ENCODE data around the gene CNN3.

Gene CNN3

DNA sequence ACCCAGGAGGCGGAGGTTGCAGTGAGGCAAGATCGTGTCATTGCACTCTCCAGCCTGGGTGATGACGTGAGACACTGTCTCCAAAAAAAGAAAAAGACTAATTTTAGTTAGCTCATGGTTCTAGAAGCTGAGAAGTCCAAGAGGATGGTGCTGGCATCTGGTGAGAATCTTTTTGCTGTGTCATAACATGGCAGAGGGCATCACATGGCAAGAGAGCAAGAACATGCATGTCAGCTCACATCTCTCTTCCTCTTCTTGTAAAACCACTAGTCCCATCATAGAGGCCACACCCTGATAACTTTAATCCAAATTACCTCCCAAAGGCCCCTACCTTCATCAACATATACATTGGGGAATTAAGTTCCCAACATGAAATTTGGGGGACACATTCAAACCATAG is 13.8 kb upstream of the CNN3 start:
- peaks cover 12% of the 10 kb centered on the region for H3K27me3 Mint-ChIP-seq (ENCODE audit: low read depth)
- H3K4me3 Mint-ChIP-seq = no peak overlapping the region
- peaks cover 2% of the 10 kb centered on the region for H3K4me1 Mint-ChIP-seq (ENCODE audit: low read depth)
- H3K27ac Mint-ChIP-seq = no peak overlapping the region
- no peaks in the 10 kb centered on the region for H3K36me3 Mint-ChIP-seq (ENCODE audit: low read depth)
- no peak for DNase-seq (ENCODE audit: low spot score)
- H3K9me3 Mint-ChIP-seq = no peaks in the 10 kb centered on the region

DNA sequence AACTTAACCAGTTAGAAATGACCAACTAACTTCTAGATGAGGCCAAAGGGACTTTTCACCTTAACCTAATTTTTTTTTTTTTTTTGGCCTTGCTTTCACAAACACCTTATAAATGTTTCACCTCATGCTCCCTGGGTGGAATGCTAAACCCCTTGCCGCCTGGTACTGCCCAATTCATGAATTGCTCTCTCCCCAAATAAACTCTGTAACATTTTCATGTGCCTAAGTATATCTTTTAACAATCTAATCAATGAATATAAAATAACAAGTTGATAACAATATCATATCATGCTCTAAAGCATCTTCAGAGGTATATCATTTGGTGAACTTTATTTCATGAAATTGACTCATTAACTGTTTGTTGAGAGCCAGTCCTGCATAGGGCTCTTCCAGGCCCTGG is 10.9 kb upstream of the CNN3 start:
- Mint-ChIP-seq H3K4me1 (ENCODE audit: low read depth) (peaks cover 3% of the 10 kb centered on the region), H3K27ac (no peak overlapping the region), H3K4me3 (no peak overlapping the region), H3K27me3 (ENCODE audit: low read depth) (peaks cover 10% of the 10 kb centered on the region), H3K36me3 (ENCODE audit: low read depth) (no peaks in the 10 kb centered on the region), H3K9me3 (no peaks in the 10 kb centered on the region)
- DNase-seq (ENCODE audit: low spot score) = no peak

DNA sequence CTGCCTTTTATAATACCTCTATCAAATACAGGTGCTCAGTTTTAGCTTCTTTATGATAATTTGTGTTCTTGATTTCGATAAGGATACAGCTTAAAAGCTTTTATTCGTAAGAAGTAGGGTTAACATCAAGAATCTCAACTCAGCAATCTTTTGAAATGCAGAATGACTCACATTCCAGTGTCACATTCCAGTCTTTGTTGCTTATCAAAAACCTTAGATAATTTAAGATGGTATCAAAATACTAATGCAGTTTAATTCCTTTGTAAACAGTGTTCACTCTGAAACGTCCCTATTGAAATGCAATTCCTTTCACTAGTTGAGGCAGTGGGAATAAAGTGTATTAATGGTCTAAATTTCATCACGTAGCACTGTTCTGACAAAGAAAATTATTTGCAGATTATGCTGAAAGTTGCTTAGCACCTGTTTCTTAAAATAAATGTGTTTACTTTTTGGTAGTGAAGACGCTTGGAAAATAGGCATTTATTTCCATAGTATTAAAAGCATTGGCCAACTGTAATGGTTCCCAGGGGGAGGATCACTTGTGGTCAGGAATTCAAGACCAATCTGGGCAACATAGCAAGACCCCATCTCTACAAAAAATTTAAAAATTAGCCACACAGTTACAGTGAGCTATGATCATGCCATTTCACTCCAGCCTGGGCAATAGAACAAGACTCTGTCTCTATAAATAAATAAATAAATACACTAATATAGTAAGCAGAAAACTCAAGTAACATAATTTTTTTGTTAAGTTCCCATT is 10.1 kb upstream of the CNN3 start:
- Mint-ChIP-seq H3K27me3 (ENCODE audit: low read depth) (peaks cover 10% of the 10 kb centered on the region), H3K36me3 (ENCODE audit: low read depth) (no peaks in the 10 kb centered on the region), H3K4me3 (no peak overlapping the region), H3K4me1 (ENCODE audit: low read depth) (peaks cover 3% of the 10 kb centered on the region), H3K9me3 (no peaks in the 10 kb centered on the region), H3K27ac (no peak overlapping the region)
- DNase-seq (ENCODE audit: low spot score) = no peak

DNA sequence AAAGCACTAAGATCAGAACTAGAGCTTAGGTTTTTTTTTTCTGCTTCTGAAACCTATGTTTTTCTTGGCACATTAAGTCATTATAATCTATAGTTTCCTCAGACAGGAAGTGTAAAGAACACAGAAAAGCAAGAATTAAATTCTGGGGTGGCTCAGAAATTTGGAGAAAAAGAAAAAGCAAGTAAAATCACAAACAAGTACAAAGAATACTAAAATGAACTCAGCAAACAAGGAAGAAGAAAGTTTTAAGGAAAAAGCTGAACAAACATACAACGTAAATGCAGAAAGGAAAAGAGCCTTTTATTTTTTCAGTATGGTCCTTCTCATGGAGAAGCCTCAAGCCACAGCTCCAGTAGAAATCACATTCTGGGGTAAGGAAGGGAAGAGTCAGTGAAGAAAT is 8.6 kb upstream of the CNN3 start:
- H3K36me3 Mint-ChIP-seq (ENCODE audit: low read depth) = no peaks in the 10 kb centered on the region
- DNase-seq (ENCODE audit: low spot score) = no peak
- H3K4me3 Mint-ChIP-seq = no peak overlapping the region
- H3K4me1 Mint-ChIP-seq (ENCODE audit: low read depth) = peaks cover 3% of the 10 kb centered on the region
- H3K27me3 Mint-ChIP-seq (ENCODE audit: low read depth) = peaks cover 10% of the 10 kb centered on the region
- H3K9me3 Mint-ChIP-seq = no peaks in the 10 kb centered on the region
- H3K27ac Mint-ChIP-seq = no peak overlapping the region

DNA sequence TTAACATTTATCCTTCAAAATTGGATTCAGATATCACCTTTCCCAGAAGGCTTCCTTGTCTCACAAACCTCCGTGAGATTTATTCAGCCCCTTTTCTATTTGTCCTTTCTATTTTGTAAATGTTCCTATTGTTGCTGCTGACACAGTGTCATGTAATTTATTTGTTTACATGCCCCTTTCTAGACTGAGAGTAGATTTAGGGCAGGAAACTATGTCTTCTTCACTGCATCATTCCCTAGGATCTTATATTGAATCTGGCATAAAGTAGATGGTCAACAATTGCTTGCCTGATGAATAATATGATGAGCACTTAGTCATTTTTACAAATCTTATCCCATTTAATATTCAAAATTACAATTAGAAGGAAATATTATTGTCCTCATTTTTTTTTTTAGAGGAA is 8.1 kb upstream of the CNN3 start:
- H3K9me3 Mint-ChIP-seq = no peaks in the 10 kb centered on the region
- peaks cover 3% of the 10 kb centered on the region for H3K4me1 Mint-ChIP-seq (ENCODE audit: low read depth)

DNA sequence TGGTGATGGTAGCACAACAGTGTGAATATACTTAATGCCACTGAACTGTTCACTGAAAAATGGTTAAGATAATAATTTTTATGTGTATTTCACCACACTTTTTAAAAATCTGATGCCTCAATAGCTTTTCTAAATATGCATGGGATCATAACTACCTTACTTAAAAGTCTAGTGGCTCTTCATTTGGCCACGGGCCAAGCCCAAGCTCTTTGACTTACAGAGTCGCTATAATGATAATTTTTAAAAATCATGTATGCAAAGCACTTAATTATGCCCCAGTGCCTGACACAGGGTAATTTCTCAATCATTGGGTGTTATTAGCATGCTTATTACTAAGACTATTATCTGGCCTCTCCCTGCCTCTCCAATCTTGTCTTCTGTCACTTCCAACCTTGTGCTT is 7.6 kb upstream of the CNN3 start:
- H3K4me3 Mint-ChIP-seq = no peak overlapping the region
- no peak for DNase-seq (ENCODE audit: low spot score)
- peaks cover 3% of the 10 kb centered on the region for H3K4me1 Mint-ChIP-seq (ENCODE audit: low read depth)
- H3K27me3 Mint-ChIP-seq (ENCODE audit: low read depth) = peaks cover 12% of the 10 kb centered on the region
- no peak overlapping the region for H3K27ac Mint-ChIP-seq
- no peaks in the 10 kb centered on the region for H3K9me3 Mint-ChIP-seq
- no peaks in the 10 kb centered on the region for H3K36me3 Mint-ChIP-seq (ENCODE audit: low read depth)

More for the DNA sequence above, 8.1 kb upstream of the CNN3 start:
- DNase-seq (ENCODE audit: low spot score) = no peak
- Mint-ChIP-seq H3K27ac (no peak overlapping the region), H3K4me3 (no peak overlapping the region), H3K27me3 (ENCODE audit: low read depth) (peaks cover 11% of the 10 kb centered on the region), H3K36me3 (ENCODE audit: low read depth) (no peaks in the 10 kb centered on the region)

DNA sequence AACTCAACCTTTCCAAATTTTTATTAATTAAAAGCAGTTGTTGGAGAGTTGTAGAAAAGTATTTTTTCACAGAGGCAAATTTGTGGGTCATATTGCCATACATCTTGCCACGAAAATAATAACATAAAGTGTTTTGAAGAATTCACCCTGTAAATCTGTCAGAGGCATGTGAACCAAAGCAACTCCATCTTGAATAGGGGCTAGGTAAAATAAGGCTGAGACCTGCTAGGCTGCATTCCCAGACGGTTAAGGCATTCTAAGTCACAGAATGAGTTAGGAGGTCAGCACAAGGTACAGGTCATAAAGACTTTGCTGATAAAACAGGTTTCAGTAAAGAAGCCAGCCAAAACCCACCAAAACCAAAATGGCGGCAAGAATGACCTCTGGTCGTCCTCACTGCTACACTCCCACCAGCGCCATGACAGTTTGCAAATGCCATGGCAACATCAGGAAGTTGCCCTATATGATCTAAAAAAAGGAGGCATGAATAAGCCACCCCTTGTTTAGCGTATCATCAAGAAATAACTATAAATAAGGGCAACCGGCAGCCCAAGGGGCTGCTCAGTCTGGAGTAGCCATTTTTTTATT is 4.4 kb upstream of the CNN3 start:
- Mint-ChIP-seq H3K4me1 (ENCODE audit: low read depth) (peaks cover 3% of the 10 kb centered on the region), H3K36me3 (ENCODE audit: low read depth) (peaks cover 2% of the 10 kb centered on the region), H3K4me3 (no peak overlapping the region), H3K27ac (no peak overlapping the region), H3K27me3 (ENCODE audit: low read depth) (peaks cover 29% of the 10 kb centered on the region), H3K9me3 (no peaks in the 10 kb centered on the region)
- DNase-seq (ENCODE audit: low spot score) = no peak

DNA sequence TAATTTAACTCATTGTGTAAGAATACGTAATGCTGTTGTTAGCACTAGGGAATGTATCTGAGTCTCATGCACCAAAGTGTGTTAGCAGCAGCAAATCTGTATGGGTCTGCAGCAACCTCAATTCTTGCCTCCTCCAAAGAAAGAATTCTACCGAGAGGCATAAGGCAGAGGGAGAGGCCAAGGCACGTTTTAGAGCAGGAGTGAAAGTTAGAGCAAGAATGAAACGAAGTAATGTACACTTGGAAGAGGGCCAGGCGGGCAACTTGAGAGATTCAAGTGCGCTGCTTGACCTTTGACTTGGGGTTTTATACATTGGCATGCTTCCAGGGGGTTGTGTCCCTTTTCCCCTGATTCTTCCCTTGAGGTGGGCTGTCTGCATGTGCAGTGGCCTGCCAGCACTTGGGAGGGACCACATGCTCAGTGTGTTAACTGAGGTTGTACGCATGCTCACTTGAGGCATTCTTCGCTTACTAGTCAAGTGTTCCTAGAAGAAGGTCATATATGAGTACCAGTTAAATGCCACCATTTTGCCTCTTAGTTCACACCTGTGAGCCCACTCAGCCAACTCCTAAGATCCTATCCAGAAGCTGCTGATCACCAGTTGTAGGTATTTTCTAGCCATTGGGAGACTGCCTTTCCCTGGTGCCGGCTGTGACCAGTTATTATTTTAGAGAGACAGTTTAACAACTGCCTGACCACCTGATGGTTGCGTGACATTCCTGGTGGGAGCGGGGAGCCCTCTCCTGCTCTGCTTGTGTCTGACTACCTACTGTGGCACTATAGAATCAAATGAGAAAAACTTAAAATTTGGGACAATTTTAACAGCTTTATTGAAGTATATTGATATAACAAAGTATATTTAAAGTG is 2.7 kb upstream of the CNN3 start:
- Mint-ChIP-seq H3K4me1 (ENCODE audit: low read depth) (peaks cover 10% of the 10 kb centered on the region), H3K4me3 (no peak overlapping the region), H3K27ac (no peak overlapping the region), H3K36me3 (ENCODE audit: low read depth) (peaks cover 2% of the 10 kb centered on the region), H3K9me3 (no peaks in the 10 kb centered on the region), H3K27me3 (ENCODE audit: low read depth) (peaks cover 39% of the 10 kb centered on the region)
- DNase-seq (ENCODE audit: low spot score) = no peak

DNA sequence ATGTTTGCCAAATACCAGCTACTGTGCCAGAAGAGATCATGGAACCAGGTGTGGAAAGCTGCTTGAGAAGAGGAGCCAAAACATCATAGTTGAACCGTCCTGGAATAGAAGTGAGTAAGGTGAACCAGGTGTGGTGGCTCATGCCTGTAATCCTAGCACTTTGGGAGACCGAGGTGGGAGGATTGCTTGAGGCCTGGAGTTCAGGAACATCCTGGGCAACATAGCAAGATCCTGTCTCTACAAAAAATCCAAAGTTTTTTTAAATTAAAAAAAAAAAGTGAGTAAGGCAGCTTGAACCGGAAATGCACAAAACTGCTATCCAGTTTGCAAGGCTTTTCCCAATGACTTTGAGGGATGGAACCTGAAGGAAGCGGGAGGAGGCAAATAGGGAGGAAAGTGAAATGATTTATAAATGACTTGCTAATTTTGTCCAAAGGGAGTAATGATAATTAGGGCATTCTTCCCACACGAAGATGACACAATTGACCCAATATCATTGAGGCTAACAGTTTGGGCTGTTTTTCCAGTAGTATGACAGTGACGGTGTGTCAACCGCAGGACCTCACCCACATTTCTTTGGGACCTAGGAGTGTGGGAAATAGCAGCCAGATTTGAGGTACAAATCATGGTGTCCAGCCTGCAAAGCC is 1.5 kb upstream of the CNN3 start:
- no peaks in the 10 kb centered on the region for H3K9me3 Mint-ChIP-seq
- peaks cover 10% of the 10 kb centered on the region for H3K4me1 Mint-ChIP-seq (ENCODE audit: low read depth)
- no peak overlapping the region for H3K27ac Mint-ChIP-seq
- H3K36me3 Mint-ChIP-seq (ENCODE audit: low read depth) = peaks cover 2% of the 10 kb centered on the region
- no peak overlapping the region for H3K4me3 Mint-ChIP-seq
- peaks cover 48% of the 10 kb centered on the region for H3K27me3 Mint-ChIP-seq (ENCODE audit: low read depth)
- DNase-seq (ENCODE audit: low spot score) = no peak

DNA sequence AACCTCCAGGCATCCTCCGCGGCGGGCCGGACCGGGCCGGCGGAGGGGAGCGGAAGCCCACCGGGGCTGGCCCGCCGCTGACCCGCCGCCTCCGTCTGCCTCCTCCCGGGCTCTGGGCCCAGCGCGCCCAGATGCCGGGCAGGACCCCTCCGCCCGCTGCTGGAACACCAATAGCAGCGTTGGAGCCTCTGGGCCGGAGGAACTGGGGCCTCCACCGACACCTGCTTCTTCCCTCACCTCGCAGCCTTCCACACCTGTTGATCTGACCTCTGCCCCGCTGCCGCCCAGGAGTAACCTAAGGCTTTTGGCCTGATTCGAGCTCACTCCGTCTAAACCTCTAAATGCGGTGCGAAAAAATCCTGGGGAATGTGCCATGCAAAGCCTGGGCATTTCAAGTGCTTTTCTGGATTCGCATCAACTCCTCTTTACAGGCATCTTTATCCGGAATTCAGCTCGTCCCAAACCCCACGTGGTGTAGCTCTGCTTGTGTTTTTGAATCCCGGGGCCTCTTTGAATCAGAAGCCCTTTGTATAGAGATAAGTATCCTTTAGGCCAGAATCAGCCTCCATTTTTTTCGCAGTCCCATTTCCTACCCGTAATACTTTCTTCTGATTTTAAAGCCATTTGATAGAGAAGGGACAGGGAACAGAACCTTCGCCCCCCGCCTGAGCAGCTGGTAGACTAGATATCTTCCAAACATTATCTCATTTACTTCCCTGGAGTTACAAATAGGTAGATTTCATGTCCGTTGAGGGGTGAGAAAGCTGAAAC is 680 bp upstream of the CNN3 start:
- Mint-ChIP-seq H3K27ac (no peak overlapping the region), H3K4me3 (peak overlapping the region; percentile 74), H3K4me1 (ENCODE audit: low read depth) (peaks cover 10% of the 10 kb centered on the region), H3K9me3 (no peaks in the 10 kb centered on the region), H3K36me3 (ENCODE audit: low read depth) (peaks cover 2% of the 10 kb centered on the region), H3K27me3 (ENCODE audit: low read depth) (peaks cover 54% of the 10 kb centered on the region)
- no peak for DNase-seq (ENCODE audit: low spot score)

DNA sequence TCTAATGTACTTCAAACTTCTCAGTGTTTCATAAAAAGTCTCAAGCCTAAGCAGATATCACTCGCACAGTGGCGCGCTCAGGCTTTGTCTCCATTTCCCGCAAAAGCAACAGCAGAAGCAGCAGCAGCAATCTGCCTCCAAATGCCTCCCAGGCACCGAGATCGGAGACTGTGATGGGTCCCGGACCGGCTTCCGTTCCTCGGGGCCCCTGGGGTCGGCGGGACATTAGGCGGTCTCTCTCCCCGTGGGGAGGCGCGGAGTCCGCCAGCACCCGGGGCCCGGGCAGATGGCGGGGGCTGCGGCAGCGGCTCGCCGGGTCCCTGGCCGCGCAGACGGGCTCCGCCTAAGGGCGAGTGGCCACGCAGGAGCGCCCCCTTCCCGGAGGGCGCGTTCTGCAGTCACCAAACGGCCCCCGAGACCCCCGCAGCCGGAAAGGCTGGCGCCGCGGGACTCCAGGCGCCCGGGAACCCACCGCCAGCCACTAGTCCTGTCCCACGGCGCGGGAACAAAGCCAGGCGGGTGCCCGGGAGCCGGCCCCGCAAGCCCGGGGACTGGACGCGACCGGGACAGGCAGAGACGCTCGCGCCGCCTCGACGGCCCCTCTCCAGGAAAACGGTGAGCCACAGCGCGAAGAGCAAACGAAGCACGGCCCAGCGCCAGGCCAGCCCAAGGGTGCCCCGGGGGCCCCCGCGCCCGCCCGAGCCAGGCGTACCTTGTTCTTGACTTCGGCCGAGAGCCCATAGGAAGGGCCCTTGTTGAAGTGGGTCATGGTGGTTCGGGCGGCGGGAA is 590 bp downstream of the CNN3 start:
- no peaks in the 10 kb centered on the region for H3K9me3 Mint-ChIP-seq
- H3K27me3 Mint-ChIP-seq (ENCODE audit: low read depth) = peaks cover 54% of the 10 kb centered on the region
- peaks cover 2% of the 10 kb centered on the region for H3K36me3 Mint-ChIP-seq (ENCODE audit: low read depth)
- peak overlapping the region; percentile 85 for H3K4me3 Mint-ChIP-seq
- DNase-seq (ENCODE audit: low spot score) = peak; percentile 8
- no peak overlapping the region for H3K27ac Mint-ChIP-seq
- peaks cover 10% of the 10 kb centered on the region for H3K4me1 Mint-ChIP-seq (ENCODE audit: low read depth)

DNA sequence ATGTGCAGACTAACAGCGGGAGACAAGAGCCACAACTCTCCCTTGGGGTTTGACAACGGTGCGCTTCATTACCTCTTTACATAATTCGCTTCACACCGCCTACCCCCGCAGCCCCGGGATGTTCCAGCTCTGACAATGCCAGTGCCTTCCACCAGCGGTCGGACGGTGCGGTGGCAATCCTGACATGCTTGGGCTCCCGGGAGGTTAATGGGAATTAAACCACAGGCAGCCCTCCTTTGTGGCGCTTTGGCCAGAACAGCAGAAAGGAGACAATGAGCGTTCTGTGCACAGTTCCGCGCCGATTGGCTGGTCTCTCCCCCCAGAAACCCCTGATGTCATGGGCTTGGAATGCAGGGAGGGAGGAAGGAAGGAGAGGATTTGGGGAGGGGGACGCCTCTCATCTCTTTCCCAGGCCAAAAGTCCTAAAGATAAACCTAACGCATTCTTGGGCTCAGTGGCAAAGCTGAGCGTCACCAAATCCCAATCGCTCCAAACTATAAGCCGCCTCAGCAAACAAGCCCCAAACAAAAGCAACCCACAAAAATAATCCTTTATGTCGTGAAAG is 1.3 kb downstream of the CNN3 start:
- no peak for DNase-seq (ENCODE audit: low spot score)

More for the DNA sequence above, 1.3 kb downstream of the CNN3 start:
- H3K27me3 Mint-ChIP-seq (ENCODE audit: low read depth) = peaks cover 58% of the 10 kb centered on the region
- H3K9me3 Mint-ChIP-seq = no peaks in the 10 kb centered on the region
- H3K36me3 Mint-ChIP-seq (ENCODE audit: low read depth) = peaks cover 2% of the 10 kb centered on the region
- H3K4me3 Mint-ChIP-seq = peak overlapping the region; percentile 85
- H3K4me1 Mint-ChIP-seq (ENCODE audit: low read depth) = peaks cover 10% of the 10 kb centered on the region
- H3K27ac Mint-ChIP-seq = no peak overlapping the region
